ENCODE data around the gene PTPRZ1.

PTPRZ1 gene

GRCh38 chr7:121872831-121873288 lies at the start of gene PTPRZ1:
PTPRZ1 (plus strand) TSS chr7:121873161; CDS start chr7:121873500, 339 bp downstream.
- Histone ChIP-seq H3K79me2 (ENCODE audit: low read length) (no peaks in the 10 kb centered on the region), H3K4me2 (ENCODE audit: low read length) (no peak within 1 kb of the TSS), H3K27me3 (ENCODE audit: low read depth, low read length) (no peaks in the 10 kb centered on the region), H2AFZ (ENCODE audit: low read depth, low read length) (no peak within 1 kb of the TSS), H3K4me1 (ENCODE audit: low read length) (no peaks in the 10 kb centered on the region), H4K20me1 (ENCODE audit: insufficient read depth, low read length) (no peaks in the 10 kb centered on the region), H3K27ac (ENCODE audit: low read length) (no peak within 1 kb of the TSS), H3K4me3 (ENCODE audit: low read length) (no peak within 1 kb of the TSS), H3K9me3 (ENCODE audit: insufficient read depth, low read length) (no peaks in the 10 kb centered on the region), H3K9ac (ENCODE audit: low read length) (no peak within 1 kb of the TSS), H3K36me3 (replicated peaks; ENCODE audit: low read depth, low read length) (no peaks in the 10 kb centered on the region)
- TF ChIP-seq CTCF (IDR thresholded peaks at IDR 0.05; ENCODE audit: low read depth, low read length), result no peak
- no peak for TF ChIP-seq EZH2phosphoT487 (IDR thresholded peaks at IDR 0.05; ENCODE audit: low read depth)

- Histone ChIP-seq H2AFZ (ENCODE audit: low read depth, low read length) (no peak overlapping the region), H3K36me3 (replicated peaks; ENCODE audit: low read depth, low read length) (no peaks in the 10 kb centered on the region), H4K20me1 (ENCODE audit: insufficient read depth, low read length) (no peaks in the 10 kb centered on the region), H3K27me3 (ENCODE audit: low read depth, low read length) (no peaks in the 10 kb centered on the region), H3K4me1 (ENCODE audit: low read length) (no peaks in the 10 kb centered on the region), H3K9ac (ENCODE audit: low read length) (no peak overlapping the region), H3K4me3 (ENCODE audit: low read length) (no peak overlapping the region), H3K9me3 (ENCODE audit: insufficient read depth, low read length) (no peaks in the 10 kb centered on the region), H3K79me2 (ENCODE audit: low read length) (no peaks in the 10 kb centered on the region), H3K4me2 (ENCODE audit: low read length) (no peak overlapping the region), H3K27ac (ENCODE audit: low read length) (no peak overlapping the region)
- TF ChIP-seq CTCF (IDR thresholded peaks at IDR 0.05; ENCODE audit: low read depth, low read length) (no peak), EZH2phosphoT487 (IDR thresholded peaks at IDR 0.05; ENCODE audit: low read depth) (no peak)
These were observed 48.7 kb upstream of the PTPRZ1 start for GRCh38 chr7:121824276-121824675.

GRCh38 chr7:121831351-121831750 lies 41.6 kb upstream of the PTPRZ1 start:
- H3K4me2 ChIP-seq (ENCODE audit: low read length), result no peak overlapping the region
- no peak for TF ChIP-seq CTCF (IDR thresholded peaks at IDR 0.05; ENCODE audit: low read depth, low read length)
- no peak for TF ChIP-seq EZH2phosphoT487 (IDR thresholded peaks at IDR 0.05; ENCODE audit: low read depth)
- no peak overlapping the region for H3K9ac ChIP-seq (ENCODE audit: low read length)
- no peaks in the 10 kb centered on the region for H3K9me3 ChIP-seq (ENCODE audit: insufficient read depth, low read length)
- H3K36me3 ChIP-seq (replicated peaks; ENCODE audit: low read depth, low read length), result no peaks in the 10 kb centered on the region
- no peak overlapping the region for H2AFZ ChIP-seq (ENCODE audit: low read depth, low read length)
- no peaks in the 10 kb centered on the region for H3K79me2 ChIP-seq (ENCODE audit: low read length)
- no peaks in the 10 kb centered on the region for H3K4me1 ChIP-seq (ENCODE audit: low read length)
- H3K27ac ChIP-seq (ENCODE audit: low read length), result no peak overlapping the region
- H3K27me3 ChIP-seq (ENCODE audit: low read depth, low read length), result no peaks in the 10 kb centered on the region
- H4K20me1 ChIP-seq (ENCODE audit: insufficient read depth, low read length), result no peaks in the 10 kb centered on the region
- no peak overlapping the region for H3K4me3 ChIP-seq (ENCODE audit: low read length)

- no peaks in the 10 kb centered on the region for H3K79me2 ChIP-seq (ENCODE audit: low read length)
- no peaks in the 10 kb centered on the region for H3K9me3 ChIP-seq (ENCODE audit: insufficient read depth, low read length)
- H4K20me1 ChIP-seq (ENCODE audit: insufficient read depth, low read length), result no peaks in the 10 kb centered on the region
- H3K36me3 ChIP-seq (replicated peaks; ENCODE audit: low read depth, low read length), result no peaks in the 10 kb centered on the region
- no peak overlapping the region for H3K4me2 ChIP-seq (ENCODE audit: low read length)
- H3K9ac ChIP-seq (ENCODE audit: low read length), result no peak overlapping the region
- TF ChIP-seq CTCF (IDR thresholded peaks at IDR 0.05; ENCODE audit: low read depth, low read length) (no peak), EZH2phosphoT487 (IDR thresholded peaks at IDR 0.05; ENCODE audit: low read depth) (no peak)
- H3K4me1 ChIP-seq (ENCODE audit: low read length), result no peaks in the 10 kb centered on the region
- H2AFZ ChIP-seq (ENCODE audit: low read depth, low read length), result no peak overlapping the region
- H3K27me3 ChIP-seq (ENCODE audit: low read depth, low read length), result no peaks in the 10 kb centered on the region
- H3K27ac ChIP-seq (ENCODE audit: low read length), result no peak overlapping the region
- H3K4me3 ChIP-seq (ENCODE audit: low read length), result no peak overlapping the region
These were observed 41.2 kb upstream of the PTPRZ1 start for GRCh38 chr7:121831801-121832200.

Data from OCI-LY3 (cell line).